ENCODE measurements around the gene TNXB.

GRCh38 chr6:32151181-32151862 lies 42.2 kb upstream of the TNXB start:
- no peak for TF ChIP-seq REST (IDR thresholded peaks at IDR 0.05; ENCODE audit: insufficient read depth in 1 of 2, low read depth in 2 of 2, low read length in 1 of 2)
- no peak for TF ChIP-seq CTCF (IDR thresholded peaks at IDR 0.05)
